Measurements from ENCODE around the gene PRKCZ.

DNA sequence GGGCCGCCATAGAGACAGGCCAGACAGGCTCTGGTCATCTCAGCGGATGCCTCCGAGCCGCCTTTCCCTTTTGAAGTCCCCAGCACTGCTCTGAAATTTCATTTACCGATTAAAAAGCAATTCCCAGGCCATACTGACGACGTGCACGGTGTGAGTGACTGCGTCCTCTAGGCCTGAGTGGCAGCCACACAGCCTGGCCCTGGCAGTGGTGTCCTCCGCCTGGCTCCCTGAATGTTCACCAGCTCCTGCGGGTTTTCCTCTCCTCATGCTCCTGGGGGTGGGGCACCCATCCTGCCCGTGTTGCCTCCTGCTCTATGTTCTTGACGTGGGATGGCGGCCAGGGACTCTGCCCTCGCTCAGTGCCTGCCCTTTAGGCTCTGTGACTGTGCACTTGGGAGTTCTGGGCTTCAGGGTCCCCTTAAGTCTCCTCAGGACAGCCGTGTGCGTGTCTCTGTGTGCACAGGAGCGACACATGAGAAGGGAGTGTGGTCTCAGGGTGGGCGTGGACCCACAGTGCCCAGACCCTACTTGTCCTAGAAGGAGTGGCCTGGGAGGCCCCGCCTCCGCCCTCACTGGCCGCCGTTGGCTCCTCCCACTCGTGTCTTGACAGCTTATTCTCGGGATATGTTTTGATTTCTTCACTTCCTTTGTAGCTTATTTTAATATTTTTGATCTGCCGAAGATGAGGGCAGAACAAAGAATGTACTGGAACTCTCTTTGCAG is 181.5 kb downstream of the PRKCZ start:
- TF ChIP-seq, protein P1, sequence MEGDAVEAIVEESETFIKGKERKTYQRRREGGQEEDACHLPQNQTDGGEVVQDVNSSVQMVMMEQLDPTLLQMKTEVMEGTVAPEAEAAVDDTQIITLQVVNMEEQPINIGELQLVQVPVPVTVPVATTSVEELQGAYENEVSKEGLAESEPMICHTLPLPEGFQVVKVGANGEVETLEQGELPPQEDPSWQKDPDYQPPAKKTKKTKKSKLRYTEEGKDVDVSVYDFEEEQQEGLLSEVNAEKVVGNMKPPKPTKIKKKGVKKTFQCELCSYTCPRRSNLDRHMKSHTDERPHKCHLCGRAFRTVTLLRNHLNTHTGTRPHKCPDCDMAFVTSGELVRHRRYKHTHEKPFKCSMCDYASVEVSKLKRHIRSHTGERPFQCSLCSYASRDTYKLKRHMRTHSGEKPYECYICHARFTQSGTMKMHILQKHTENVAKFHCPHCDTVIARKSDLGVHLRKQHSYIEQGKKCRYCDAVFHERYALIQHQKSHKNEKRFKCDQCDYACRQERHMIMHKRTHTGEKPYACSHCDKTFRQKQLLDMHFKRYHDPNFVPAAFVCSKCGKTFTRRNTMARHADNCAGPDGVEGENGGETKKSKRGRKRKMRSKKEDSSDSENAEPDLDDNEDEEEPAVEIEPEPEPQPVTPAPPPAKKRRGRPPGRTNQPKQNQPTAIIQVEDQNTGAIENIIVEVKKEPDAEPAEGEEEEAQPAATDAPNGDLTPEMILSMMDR (IDR thresholded peaks at IDR 0.05), result no peak
- TF ChIP-seq POLR2A (IDR thresholded peaks at IDR 0.05), result no peak
